ENCODE results near the gene ABI3BP.

ABI3BP gene

DNA sequence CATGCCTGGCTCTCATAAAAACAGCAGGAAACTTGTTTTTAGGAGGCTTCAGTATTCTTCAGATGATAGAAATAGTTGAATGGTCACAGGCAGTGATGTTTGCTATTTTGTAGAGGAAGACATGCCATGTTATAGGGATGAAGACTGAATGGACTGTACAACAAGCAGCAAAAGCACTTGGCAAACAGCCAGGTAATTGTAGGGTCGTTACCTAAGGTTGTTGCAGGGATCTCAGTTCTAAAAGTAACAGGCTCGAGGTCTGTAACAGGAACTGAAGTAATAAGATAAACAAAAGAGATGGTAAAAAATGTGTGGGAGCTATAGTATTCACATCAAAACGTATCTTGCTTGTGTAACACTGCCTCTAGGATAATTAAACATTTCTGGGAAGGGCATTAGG lies 167.6 kb downstream of the ABI3BP start:
- DNase-seq, result no peak

DNA sequence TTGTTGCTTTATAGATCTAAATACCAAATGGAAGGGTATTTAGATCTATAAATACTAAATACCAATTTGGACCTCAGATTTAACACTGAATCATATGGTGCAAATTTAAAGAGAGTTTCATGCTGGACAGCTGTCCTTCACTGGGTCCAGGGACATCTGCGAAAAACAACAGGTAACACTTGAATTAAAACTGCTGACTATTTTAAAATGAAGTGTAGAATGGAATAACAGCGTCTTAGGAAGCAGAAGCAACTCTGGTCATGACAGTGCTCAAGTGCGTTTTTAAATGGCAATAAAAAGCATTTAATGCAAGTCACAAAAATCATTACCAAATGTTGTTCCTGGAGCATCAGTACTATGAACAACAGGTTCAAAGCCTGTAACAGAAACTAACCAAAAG lies 177.6 kb downstream of the ABI3BP start:
- no peak for DNase-seq

DNA sequence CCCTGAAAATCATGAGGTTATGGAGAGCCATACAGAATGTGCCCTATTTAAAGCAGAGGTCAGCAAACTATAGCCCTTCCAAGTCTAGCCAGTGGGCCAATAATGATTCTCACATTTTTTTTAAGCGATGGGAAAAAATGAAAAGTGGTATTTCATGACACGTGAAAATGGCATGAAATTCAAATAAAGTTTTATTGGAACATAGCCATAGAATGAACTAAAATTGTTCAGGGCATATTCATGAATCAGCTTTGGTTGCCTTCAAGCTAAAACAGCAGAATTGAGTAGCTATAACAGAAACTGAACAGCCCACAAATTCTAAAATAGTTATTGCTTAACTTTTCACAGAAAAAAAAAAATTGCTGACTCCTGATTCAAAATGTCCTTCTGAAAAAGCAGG lies 179.4 kb downstream of the ABI3BP start:
- DNase-seq, result no peak

DNA sequence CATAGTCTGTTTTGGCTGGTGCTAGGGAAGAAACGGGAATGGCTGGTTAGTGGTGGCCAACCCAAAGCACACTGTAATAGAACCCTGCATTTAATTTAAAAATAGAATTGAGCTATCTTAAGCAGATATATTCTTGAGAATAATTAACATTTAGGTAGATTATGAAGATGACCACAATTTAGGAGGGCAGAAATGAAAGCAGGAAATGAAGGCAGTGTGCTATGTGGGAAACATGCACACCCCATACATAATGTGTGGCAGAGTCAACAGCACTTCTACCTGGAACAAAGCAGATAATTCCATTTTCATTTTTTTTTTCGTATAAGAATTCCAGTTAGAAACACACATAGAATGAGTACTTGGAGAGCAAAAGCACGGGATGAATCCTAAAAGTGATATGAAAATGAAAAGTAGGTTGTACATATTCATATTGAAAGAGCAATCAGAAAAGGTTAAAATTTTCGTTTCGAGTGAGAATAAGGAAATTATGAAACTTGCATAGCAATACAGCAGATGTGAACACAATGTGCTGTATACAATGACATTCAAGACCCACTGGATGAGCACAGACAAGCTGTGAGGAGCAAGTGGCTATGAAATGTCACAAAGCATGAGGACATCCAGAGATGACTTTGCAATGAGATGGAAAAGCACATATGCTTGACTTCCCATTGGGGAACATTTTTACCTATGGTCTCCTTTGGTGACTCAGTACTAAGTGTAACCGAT lies 181.3 kb downstream of the ABI3BP start:
- no peak for DNase-seq

DNA sequence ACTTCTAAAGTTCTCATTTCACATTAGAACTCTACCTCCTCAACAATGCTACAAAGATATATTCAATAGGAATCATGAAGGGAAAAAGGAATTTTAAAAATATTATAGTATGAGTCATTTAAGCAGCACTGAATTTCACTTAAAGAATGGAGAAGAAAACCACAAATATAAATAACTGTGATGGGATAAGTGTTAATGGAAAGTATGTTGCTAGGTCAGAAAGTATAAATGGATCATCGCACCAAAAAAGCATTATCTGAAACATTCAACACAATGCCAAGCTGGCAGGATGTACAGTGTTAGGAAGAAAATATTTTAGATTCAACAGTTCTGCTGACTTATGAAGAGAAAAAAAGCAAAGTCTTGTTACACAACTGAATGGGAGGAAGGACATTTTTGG lies 182.6 kb downstream of the ABI3BP start:
- no peak for DNase-seq

DNA sequence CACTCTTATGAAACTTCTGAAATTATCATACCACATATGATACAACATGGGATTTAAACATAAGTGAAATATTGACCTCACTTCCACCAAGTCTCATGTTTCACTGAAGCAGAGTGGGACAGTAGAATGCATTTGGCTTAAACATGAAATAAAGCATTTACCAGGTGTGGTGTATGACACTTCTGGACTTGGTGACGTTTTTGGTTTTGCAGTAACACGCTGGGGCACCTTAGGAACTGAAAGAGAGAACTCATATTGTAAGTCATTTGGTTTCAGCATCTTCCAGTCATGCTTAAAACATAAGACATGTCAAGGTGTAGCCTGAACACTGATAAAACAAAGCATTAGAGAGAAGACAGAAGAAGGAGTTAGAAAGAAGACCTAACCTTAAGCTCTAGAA lies 188.6 kb downstream of the ABI3BP start:
- no peak for DNase-seq

DNA sequence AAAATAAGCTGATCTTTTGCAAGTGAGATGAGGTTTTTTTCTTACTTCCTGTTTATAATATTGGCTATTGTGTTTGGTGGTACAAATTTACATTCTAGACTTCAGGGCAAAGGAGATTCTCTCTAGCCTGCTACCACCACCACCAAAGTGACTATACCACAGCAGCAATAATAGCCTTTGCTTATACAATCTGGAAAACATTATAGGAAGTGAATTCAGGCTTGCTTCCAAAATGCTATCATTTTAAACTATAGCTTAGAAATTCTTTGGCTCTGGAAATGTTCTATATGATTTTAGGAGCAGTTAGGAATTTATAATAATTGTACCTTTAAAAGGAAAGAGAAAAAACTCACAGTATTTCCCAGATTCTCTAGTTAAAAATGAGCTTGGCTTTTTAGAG lies 189.5 kb downstream of the ABI3BP start:
- no peak for DNase-seq

DNA sequence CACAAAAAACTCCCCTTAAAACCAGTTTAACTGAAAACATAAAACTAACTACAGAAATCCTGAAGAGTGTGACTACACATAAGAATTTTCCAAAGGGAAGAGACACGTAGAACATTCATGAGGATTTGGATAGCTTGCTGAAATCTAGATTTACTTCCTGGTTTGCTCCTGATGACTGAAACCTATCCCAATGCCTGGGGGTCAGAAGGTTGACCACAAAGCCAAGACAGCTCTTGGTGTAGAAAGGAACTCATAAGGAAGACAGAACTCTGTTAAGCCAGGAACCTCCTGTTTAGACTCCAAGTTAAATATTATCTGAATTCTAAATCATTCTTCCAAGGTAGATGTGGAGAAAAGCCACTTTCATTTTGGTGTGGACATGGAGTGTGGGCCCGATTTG lies 191.1 kb downstream of the ABI3BP start:
- DNase-seq, result no peak

DNA sequence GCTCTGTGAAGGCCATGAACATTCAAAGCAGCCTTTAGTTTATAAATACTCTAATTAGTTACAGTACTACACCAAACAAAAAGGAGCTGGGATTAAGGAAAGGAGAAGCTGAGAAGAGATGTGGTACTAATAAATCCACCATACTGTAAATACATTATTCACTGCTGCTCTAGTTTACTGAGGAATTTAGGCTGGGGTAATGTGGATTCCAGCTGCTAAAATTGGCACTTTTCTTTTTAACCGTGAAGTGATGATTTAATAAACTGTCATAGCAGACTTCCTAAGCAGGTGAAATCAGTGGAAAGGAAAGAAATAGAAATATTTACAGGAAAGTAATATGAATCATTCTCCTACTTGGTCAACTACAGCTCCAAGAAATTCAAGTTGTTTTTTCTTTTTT lies 195.2 kb downstream of the ABI3BP start:
- no peak for DNase-seq

DNA sequence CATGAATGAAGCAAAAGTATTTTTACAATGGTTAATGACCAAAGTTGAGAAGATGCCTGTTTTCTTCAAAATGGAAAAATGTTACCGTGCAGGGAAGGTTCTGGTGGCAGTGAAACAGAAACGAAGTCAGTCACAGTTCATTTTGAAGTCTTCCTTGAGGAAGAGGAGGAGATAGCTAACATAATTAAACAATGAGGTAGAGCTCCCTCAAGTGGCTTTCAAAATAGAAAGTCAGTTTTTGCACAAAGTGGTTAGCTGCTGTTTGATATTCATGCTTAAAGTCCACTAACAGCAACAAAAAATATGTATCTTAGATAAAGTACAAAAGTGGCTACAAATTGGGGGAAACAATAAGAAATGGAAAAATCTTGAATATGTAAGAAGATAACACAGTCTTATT lies 196.7 kb downstream of the ABI3BP start:
- peak in 1 of 2 donors; percentile 44 for DNase-seq

DNA sequence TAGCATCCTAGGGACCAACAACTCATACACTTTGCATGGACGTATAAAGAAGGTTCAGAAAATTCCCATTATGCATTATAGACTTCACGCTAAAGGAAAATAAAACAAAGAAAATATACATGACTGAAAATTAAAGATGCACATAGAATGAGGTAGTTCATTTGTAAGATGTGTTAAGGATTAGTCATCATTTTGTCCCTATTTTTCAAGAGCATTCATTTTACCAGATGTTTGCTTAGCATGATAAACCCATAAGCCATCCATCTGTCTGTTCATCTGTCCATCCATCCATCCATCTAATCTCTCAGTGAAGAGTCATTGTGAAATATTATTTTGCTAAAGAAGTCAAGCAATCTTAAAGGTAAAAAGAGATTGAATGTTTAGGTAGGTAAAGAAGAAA lies 203.6 kb downstream of the ABI3BP start:
- no peak for DNase-seq

DNA sequence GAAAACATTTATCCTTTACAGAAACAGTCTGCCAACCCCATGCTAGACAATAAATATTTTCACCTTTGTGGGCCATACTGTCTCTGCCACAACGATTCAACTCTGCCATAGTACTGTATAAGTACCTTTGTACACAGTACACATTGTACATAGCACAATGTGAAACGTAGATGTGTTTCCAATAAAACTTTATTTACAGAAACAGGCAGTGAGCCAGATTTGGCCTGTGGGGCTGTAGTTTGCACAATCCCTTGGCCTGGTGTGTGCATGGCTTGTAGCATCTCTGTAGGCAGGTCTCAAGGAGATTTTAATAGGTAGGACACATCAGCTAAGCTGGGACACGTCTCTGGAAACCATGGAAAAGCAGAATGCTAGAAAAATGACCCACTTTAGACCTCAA lies 209.6 kb downstream of the ABI3BP start:
- DNase-seq, result no peak

DNA sequence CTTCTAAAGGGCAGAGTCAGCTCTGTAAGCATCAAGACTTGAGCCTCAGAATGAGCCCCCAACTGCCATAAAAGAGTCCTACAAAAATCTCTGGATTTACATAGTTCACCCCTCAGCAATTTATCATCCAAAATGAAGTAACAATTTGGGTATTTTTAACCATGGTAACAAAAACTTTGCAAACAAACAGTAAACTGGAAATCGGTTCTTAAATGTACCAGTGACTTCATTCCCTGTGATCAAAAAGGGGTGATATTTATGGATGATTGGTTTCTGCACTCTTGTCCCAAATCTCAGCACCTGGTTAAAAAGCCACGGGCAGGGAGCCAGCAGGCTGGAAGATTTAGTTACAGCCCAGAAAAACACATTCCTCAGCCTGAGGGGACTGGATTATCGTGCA lies 210.3 kb downstream of the ABI3BP start:
- DNase-seq, result no peak

DNA sequence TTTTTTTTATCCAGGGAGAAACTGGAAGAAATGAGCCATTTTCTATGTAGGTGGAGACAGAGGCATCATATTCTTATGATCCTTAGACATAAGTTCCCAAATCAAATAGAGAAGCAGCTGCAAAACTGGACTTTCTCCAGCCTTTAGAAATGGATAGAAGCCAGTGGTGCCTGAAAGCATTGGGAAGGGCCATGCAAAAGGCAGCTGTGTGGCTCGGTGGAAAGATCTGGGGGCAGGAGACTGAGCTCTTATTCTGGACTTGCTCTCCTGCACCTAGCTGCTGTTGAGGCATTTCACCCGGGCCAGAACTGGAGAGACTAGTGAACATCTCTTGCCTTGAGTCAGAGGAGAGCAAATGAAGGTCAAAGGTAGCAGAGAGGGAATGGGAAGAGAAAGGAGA lies 210.9 kb downstream of the ABI3BP start:
- no peak for DNase-seq

DNA sequence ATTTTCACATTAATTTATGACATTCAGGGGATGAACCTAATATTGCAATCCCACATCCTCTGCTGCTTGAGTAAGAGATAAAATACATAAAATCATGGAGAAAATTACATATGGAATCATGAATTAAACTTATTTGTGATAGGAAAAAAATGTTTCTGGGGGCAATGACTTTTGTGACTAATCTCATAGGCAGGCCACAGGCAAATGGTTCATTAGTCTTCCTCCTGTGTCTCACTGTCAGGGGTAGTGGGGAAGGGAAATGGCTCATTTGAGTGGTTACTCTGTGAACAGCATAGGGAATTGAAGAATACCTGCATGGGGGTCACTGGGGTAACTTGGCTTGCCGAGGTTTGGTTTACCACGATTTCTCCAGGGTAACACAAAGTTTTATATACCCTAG lies 211.9 kb downstream of the ABI3BP start:
- DNase-seq, result no peak

DNA sequence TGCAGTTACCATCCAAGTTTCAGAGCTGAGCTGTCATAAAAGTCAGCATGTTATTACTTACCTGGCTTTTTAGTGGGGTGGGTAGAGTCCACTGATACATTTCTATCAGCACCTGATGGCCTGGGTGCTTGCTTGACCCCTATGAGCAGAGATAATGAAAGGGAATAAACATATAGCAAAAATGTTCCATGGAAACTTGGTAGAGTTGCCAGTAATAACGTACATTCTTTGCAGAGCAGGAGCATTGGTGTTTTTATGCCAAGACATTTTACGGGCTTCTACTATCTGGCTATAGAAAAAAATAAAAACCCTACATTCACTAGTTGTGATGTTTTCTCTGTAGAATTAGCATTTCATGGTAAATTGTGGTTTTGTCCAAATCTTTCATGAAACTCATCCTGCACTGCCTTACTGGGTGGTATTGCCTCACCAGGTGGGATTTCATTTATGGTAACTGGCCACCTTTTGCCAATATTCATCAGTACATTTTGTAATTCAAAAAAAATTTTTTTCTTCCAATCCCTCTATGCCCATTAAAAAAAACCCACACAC lies 213.1 kb downstream of the ABI3BP start:
- no peak for DNase-seq

DNA sequence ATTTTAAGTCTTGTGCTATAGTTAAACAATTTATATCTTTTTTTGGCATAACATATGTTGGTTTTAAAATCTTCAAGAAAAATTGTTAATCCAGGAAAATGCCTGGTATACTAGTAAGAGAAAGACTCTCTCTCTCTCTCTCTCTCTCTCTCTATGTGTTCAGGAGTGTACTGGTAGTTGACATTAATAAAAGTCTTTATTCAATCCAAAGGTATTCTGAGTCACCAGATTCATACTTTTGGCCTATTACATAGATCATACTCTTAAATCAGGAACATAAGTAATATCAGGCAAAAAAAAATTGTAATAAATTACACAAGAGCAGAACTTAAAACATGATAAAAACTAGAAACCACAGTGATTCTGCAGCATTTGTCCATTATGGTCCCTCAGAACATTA lies 213.7 kb downstream of the ABI3BP start:
- no peak for DNase-seq

DNA sequence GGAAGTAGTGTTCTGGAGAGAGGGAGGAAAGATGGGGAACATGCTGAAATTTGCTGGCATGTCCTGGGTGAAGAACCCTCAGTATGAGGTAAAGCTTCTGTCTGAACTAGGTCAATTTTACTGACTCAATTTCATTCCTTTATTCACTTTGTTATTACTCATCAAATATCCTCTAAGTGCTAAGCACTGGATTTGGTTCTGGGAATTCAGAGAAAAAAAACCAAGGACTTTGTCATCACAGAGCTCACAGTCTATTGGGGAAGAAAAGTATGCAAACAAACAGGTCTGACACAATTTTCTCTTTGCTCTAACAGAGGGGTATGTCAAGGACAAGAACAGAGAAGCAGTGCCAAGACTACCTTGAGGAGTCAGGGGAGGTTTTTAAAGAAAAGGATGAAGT lies 215.9 kb downstream of the ABI3BP start:
- no peak for DNase-seq

DNA sequence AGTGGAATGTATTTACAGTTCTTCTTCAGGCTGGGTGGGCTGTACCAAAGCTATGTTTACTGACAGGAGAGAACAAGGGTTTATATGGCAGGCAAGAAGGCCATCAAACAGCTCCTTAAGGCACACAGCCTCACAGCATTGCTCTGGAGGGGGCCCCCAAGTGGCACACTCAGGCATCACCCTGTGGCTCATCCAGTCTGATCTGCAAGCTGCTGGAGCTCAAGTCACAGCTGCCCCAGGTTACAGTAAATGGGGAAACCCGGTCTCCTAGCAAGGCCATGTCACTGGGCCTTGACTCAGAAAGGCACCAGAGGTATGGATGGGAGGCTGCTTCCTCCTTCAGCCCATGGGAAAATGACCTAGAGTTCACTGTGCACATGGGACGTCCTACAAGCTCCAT lies 216.5 kb downstream of the ABI3BP start:
- DNase-seq, result no peak

DNA sequence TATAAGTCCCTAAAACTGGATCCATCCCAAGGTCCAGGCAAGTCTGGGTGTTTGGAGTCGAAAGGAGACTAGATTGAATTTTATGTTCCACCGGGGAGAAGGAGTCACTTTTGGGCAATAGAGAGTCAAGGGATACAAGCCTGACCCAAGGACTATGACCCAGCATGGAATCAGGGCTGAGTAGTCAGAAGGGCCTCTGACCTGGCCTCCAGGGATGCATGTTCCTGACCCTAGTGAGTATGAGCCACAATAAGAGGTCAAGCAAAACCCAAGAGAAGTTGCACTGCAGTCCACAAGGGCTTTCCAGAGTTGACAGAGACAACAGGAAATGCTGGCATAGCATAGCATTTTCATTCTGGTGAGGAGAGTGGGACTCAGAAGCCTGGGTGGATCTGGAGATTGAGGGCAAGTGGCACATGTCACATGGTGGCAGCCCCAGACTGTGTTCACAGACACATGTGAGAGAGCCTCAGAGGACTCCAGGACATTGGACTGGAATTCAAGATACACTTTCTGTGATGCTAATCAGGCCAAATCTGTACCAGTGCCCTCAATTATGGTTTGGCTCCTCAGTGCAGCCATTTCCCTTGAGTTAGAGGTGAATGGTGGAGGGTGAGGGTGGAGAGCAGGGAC lies 217.0 kb downstream of the ABI3BP start:
- no peak for DNase-seq

DNA sequence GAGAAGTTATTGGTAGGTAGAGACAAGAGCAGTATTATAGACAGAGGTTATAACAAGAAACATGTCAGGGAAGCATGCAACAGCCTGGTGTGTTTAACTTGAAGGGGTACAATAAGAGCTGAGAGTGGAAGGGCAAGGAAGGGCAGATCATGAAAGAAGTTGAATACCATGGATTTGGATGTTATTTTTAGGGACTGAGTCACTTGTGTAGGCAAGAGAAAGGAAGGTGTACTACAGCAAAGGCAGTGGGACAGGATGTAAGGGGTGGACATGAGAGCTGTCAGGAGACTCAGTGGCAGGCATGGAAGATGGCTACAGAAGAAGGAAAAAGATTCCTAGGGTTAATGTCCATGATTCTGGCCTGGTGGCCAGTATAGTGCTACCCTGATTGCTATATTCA lies 217.6 kb downstream of the ABI3BP start:
- DNase-seq, result no peak

DNA sequence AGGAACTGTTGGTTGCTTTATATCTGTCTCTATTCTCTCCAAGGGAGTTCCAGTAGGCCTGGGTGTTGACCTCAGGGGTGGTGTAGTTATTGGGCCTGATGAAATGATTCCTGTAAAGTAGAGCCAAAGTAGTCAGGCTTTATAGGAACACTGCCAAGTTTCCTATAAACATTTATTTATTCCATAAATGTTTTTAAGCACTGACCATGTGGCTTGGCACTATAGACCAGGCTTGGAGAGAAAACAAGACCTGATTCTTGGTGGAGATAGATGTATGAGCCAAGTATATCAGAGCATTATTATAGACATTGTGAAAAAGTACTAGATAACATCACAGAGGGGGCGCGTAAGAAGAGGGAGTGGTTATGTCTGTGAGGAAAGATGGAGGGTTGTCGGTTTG lies 218.0 kb downstream of the ABI3BP start:
- no peak for DNase-seq

DNA sequence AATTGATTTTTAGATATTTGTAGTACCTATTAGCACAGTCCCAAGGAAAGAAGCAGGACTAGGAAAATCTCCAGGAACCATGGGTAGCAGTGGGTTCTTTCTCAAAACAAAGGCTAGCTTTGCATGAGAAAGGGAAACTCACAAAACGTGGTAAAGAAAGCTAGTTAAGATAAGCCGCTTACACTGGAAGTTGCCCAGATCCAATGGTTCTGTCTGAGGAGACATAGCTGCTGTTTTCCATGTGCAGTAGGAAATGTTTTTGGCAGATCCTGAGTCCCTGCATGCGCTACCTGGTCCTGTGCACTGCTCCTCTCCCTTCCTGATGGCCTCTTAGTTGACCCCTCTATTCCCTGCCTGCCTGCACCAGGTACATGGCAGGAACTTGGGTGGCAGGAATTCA lies 223.5 kb downstream of the ABI3BP start:
- no peak for DNase-seq

DNA sequence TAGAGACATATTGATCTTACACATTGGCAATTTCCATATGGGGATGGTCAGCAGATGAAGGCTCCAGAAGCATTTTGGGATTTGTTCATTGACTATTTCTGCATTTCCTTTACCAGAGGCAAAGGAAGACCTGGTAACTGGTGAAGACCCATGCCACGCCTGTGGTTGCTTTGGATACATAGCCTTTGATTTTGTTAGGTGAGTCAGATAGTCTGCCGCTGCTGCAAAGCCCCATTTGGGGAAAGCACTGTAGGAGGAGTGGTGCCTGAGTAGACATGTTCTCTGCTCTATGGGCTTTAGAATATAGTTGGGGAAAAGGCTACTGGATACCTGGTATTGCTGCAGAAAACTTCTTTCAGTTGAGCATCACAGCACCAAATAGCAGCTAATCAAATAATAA lies 227.2 kb downstream of the ABI3BP start:
- no peak for DNase-seq

DNA sequence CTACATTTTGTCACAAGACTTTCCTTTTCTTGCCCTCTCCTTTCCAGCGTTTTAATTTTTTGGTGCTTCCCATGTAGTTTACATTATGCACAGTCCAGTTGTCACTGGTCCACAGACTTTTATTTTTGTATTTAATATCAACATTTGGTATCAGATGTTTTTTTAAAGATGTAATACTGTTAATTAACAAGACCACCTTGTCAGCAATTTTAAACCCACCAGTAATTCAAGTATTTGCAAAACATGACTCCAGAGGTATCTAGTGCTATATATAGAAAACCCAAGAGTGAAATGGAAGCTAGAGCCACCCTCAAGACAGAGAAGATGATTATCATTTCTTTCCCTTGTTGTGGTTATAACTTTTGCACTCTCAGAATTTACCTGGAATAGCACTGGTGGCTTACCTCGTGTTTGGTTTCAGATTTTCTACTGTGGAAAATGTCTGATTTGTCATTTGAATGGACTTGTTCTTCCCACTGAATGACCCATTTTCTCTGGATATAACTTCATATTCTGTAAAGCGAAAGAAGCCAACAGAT lies 227.7 kb downstream of the ABI3BP start:
- DNase-seq, result no peak
